Transverse colon (tissue), 4 donors: Measurements from ENCODE around the gene DEFB123. TPM values are rescaled to one million over a fixed set of nuclear protein-coding genes. Genes with fewer than 3 reads are reported as not detected.

Experiments used
- DNase-seq: peaks from one replicate; pipeline ENCODE4 v3.0.0-alpha.2; 2019
- H3K27ac ChIP-seq, 4 donors: fragments of 200-600 bp; sonication (generic); 2 replicates each; pipeline ENCODE4 v1.5.1; 2016 to 2018; ENCODE audit warnings: inconsistent platforms in 4 of 4
- H3K27me3 ChIP-seq: fragments of 200-600 bp; sonication (generic); 2 replicates; pipeline ENCODE4 v1.5.1; 2017; ENCODE audit warnings: inconsistent platforms
- H3K36me3 ChIP-seq, 4 donors: fragments of 200-600 bp; sonication (generic); 2 replicates each; pipeline ENCODE4 v1.5.1; 2017 to 2019; ENCODE audit warnings: inconsistent platforms in 4 of 4
- H3K4me1 ChIP-seq, 4 donors: fragments of 200-600 bp; sonication (generic); 2 replicates each; pipeline ENCODE4 v1.5.1; 2017 to 2020; ENCODE audit warnings: inconsistent platforms in 4 of 4
- H3K4me3 ChIP-seq, 4 donors: fragments of 200-600 bp; sonication (generic); 1 replicate in 1 of 4; 2 replicates in 3 of 4; pipeline versions ENCODE4 v1.5.1 to v1.6.1; 2017 to 2019; ENCODE audit warnings: inconsistent platforms in 4 of 4
- H3K9me3 ChIP-seq, 2 donors: fragments of 200-600 bp; sonication (generic); 2 replicates each; pipeline ENCODE4 v1.5.1; 2017 to 2019; ENCODE audit warnings: inconsistent platforms in 2 of 2
- CTCF ChIP-seq, 5 experiments: fragments of 200-600 bp in 3 of 5; fragments of 450-650 bp in 2 of 5; sonication (generic) in 3 of 5; IDR thresholded peaks; 1 replicate in 2 of 5; 2 replicates in 3 of 5; pipeline ENCODE4 v1.5.1; 2016 to 2017; ENCODE audit warnings: antibody characterized with exemption in 5 of 5, inconsistent platforms in 3 of 5, mild to moderate bottlenecking in 2 of 5, moderate library complexity in 1 of 5
- EP300 ChIP-seq: sonication (generic); formaldehyde crosslinking; IDR thresholded peaks from one replicate; pipeline ENCODE4 v1.6.1; 2017; ENCODE audit warnings: antibody characterized with exemption, low read depth
- POLR2A ChIP-seq: fragments of 450-650 bp; IDR thresholded peaks from one replicate; pipeline ENCODE4 v1.6.1; 2016; ENCODE audit warnings: antibody characterized with exemption, mild to moderate bottlenecking, moderate library complexity
- POLR2AphosphoS5 ChIP-seq, 3 donors: sonication (generic); formaldehyde crosslinking; IDR thresholded peaks; one replicate each; pipeline ENCODE4 v1.6.1; 2016; ENCODE audit warnings: antibody characterized with exemption in 3 of 3
- WGBS, 2 donors: methylation state at CpG; one replicate each; pipeline ENCODE4 v1.1.5; 2018; ENCODE audit warnings: low coverage in 1 of 2; 5-methylcytosine and 5-hydroxymethylcytosine counted together
- in situ Hi-C, 4 donors: fragments of 200-750 bp; cut with MboI; loops; one replicate each; pipeline versions ENCODE4 v1.15.0 to v1.15.1; 2017; ENCODE audit warnings: low sequenced_read_pairs in 3 of 4, low pct_ligation_motif_present in 1 of 4, low pct_unique_long_range_greater_than_20kb in 1 of 4
- intact Hi-C: fragments of 100-400 bp; cut with DNase I; formaldehyde crosslinking; loops from one replicate; pipeline ENCODE4 v1.15.1; 2023; ENCODE audit warnings: low total_unique reads
- total RNA-seq, 4 donors: library from RNA; depleted of rRNA; stranded (reverse); fragments of >200 nt; gene quantifications; one replicate each; pipeline ENCODE4 v1.1.0, GENCODE V29; 2016

The DEFB123 gene
- total RNA-seq, 4 donors from 2014 or later, result not detected

DNA sequence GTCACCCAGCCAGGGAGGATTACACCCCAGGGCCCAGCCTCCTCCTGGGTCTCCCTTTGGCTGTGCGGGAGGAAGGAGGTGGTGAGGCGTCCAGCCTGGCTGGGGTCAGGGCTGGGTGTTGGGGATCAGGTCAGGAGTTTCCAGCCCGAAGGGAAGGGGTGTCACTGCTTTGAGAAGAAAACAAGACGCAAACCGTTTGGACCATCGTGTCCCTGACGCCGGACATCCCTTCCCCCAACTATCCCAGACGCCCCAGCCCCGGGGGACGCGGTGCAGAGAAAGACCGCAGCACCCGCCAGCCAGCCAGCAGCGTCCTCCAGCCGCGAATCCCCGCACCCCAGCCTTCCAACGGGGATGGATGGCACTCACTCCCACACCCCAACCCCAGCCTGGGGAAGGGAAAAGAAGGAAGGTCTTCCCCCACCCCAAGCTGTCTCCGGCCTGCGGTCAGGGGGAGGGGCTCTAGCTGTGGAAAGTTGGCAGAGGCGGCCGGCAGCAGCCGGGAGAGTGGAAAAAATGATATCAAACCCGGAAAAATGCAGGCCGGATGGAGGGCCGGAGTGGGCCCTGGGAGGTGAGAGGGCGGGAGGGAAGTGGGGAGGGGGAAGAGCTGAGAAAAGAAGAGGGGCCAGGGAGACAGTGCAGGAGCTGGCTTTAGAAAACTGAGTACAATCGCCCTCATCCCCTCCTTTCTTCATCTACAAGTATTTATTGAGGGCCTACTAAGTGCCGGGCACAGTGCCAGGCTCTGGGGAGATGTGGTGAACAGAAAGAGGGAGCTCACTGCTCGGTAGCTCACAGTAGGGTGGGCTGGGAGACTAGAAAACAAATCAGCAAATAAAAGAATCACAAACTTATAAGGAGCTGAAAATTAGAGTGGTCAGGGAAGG is 45.3 kb downstream of the DEFB123 start:
- H3K36me3 ChIP-seq, result no peaks in the 10 kb centered on the region
- DNase-seq, result peak; percentile 44
- intact Hi-C loops (no loop called here), in situ Hi-C loops (no loop called here)
- TF ChIP-seq POLR2A, result peak; percentile 15
- no peak for TF ChIP-seq CTCF (IDR thresholded peaks at IDR 0.05)
- no peak for TF ChIP-seq EP300
- TF ChIP-seq POLR2AphosphoS5 (IDR thresholded peaks at IDR 0.05), result no peak
- peaks cover 0 to 5% (median 0%) of the 10 kb centered on the region in 4 donors for H3K4me1 ChIP-seq
- peak overlapping the region in 1 of 4 donors; percentile 21 for H3K4me3 ChIP-seq
- H3K27me3 ChIP-seq, result peaks cover 8% of the 10 kb centered on the region
- WGBS, 2 donors, result 20% methylated on average over 30 of the region's 31 CpGs; no CpG with 5 or more reads in 1 of the 2 donors
- no peaks in the 10 kb centered on the region for H3K9me3 ChIP-seq
- peak overlapping the region; percentile 65 to 77 (median 67) for H3K27ac ChIP-seq

DNA sequence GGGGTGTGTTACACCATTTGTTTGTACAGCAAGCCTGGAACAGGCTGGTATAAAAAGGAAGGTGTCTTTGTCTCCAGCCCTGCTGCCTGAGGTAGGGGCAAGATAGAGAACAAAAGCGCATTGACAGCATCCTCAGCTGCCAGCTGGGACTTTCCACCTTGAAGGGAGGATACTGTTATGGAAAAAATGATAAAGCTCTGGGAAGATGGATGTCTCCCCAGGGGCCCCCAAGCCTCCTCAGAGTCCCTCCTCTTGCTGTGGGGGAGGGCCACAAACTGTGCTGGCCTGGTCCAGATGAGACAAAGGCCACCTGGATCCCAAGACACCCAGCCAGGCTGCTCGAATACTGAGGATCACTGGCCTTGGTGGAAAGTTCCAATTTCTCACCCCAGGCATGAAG is 47.7 kb downstream of the DEFB123 start:
- TF ChIP-seq CTCF (IDR thresholded peaks at IDR 0.05) (no peak), EP300 (no peak), POLR2AphosphoS5 (IDR thresholded peaks at IDR 0.05) (no peak)
- Histone ChIP-seq H3K27ac (peak overlapping the region in 2 of 4 donors; percentile 9 to 47), H3K4me3 (no peak overlapping the region), H3K9me3 (no peaks in the 10 kb centered on the region), H3K27me3 (peaks cover 8% of the 10 kb centered on the region), H3K4me1 (peaks cover 0 to 5% (median 0%) of the 10 kb centered on the region in 4 donors), H3K36me3 (no peaks in the 10 kb centered on the region)
- WGBS, 2 donors, result 47% methylated on average over 2 of the region's 2 CpGs; no CpG with 5 or more reads in 1 of the 2 donors
- intact Hi-C loops (no loop called here), in situ Hi-C loops (no loop called here)
- no peak for DNase-seq

DNA sequence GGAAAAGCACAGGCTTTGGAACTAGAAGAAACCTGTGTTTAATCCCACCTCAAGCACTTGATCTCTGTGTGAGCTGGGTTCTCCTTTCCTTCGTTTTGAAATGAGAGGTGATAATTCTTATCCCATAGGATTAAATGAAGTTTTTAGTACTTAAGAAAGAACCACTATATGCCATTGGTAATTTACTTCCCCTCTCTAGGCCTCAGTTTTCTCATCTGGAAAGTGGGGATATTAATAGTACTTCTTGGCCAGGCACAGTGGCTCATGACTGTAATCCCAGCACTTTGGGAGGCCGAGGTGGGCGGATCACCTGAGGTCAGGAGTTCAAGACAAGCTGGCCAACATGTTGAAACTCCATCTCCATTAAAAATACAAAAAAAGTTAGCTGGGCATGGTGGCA is 48.7 kb downstream of the DEFB123 start:
- 69 to 70% methylated on average over 2 to 3 of the region's 3 CpGs for WGBS, 2 donors
- in situ Hi-C loops, result no loop called here
- H3K36me3 ChIP-seq, result no peaks in the 10 kb centered on the region
- H3K4me3 ChIP-seq, result no peak overlapping the region
- peaks cover 8% of the 10 kb centered on the region for H3K27me3 ChIP-seq
- intact Hi-C loops, result no loop called here
- H3K27ac ChIP-seq, result no peak overlapping the region
- TF ChIP-seq EP300 (no peak), POLR2A (no peak), POLR2AphosphoS5 (IDR thresholded peaks at IDR 0.05) (no peak), CTCF (IDR thresholded peaks at IDR 0.05) (no peak)
- no peaks in the 10 kb centered on the region for H3K9me3 ChIP-seq
- no peak for DNase-seq
- H3K4me1 ChIP-seq, result peaks cover 0 to 5% (median 0%) of the 10 kb centered on the region in 4 donors

DNA sequence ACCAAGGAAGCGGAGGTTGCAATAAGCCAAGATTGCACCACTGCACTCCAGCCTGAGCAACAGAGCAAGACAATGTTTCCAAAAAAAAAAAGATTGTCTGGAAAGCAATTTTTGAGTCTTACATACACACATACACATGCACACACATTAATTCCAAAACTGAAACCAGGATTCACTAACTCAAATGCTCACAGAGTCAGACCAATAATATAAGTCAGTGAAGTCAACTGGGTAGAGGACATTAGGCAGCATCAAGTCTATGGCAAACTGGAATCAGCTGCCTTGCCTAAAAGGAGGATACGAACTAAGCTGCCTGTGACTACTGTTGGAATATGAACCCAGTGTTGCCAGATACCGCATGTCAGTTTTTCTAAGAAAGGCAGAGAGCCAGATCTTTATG is 50.3 kb downstream of the DEFB123 start:
- in situ Hi-C loops, result no loop called here
- 85 to 86% methylated on average over 2 to 3 of the region's 3 CpGs for WGBS, 2 donors

More for the DNA sequence above, 50.3 kb downstream of the DEFB123 start:
- Histone ChIP-seq H3K4me1 (no peaks in the 10 kb centered on the region), H3K9me3 (no peaks in the 10 kb centered on the region), H3K4me3 (no peak overlapping the region), H3K27me3 (peaks cover 2% of the 10 kb centered on the region), H3K27ac (no peak overlapping the region), H3K36me3 (no peaks in the 10 kb centered on the region)
- no peak for DNase-seq
- TF ChIP-seq EP300 (no peak), POLR2AphosphoS5 (IDR thresholded peaks at IDR 0.05) (no peak), CTCF (IDR thresholded peaks at IDR 0.05) (no peak), POLR2A (no peak)
- intact Hi-C loops, result no loop called here
